Hepatocyte (in vitro differentiated cells): Measurements from ENCODE around the gene CARD8. TPM values are rescaled to one million over a fixed set of nuclear protein-coding genes. Genes with fewer than 3 reads are reported as not detected.

Experiments
- DNase-seq: peaks from one replicate; pipeline ENCODE4 v3.0.0-alpha.2; 2016; ENCODE audit warnings: low spot score
- H2AFZ ChIP-seq: fragments of 200-600 bp; sonication (generic); 2 replicates; pipeline ENCODE4 v1.6.0; 2016; ENCODE audit warnings: antibody characterized with exemption, mild to moderate bottlenecking
- H3K27ac ChIP-seq: fragments of 200-600 bp; sonication (generic); 2 replicates; pipeline ENCODE4 v1.5.1; 2016; ENCODE audit warnings: mild to moderate bottlenecking
- H3K27me3 ChIP-seq: fragments of 200-600 bp; sonication (generic); 2 replicates; pipeline ENCODE4 v1.6.1; 2016
- H3K36me3 ChIP-seq: fragments of 200-600 bp; sonication (generic); replicated peaks from 2 replicates; pipeline ENCODE4 v1.5.1; 2016; ENCODE audit warnings: low read depth; ENCODE audit not compliant: insufficient read depth
- H3K4me1 ChIP-seq: fragments of 200-600 bp; sonication (generic); 2 replicates; pipeline ENCODE4 v1.5.1; 2016; ENCODE audit warnings: mild to moderate bottlenecking, moderate library complexity; ENCODE audit not compliant: insufficient read depth
- H3K4me2 ChIP-seq: fragments of 200-600 bp; sonication (generic); 2 replicates; pipeline ENCODE4 v1.6.0; 2016
- H3K4me3 ChIP-seq: fragments of 200-600 bp; sonication (generic); 2 replicates; pipeline ENCODE4 v1.5.1; 2016; ENCODE audit warnings: mild to moderate bottlenecking
- H3K79me2 ChIP-seq: fragments of 200-600 bp; sonication (generic); 2 replicates; pipeline ENCODE4 v1.6.0; 2017; ENCODE audit warnings: mild to moderate bottlenecking
- H3K9me2 ChIP-seq: fragments of 200-600 bp; sonication (generic); replicated peaks from 2 replicates; pipeline ENCODE4 v1.6.0; 2017; ENCODE audit warnings: mild to moderate bottlenecking; ENCODE audit not compliant: insufficient read depth
- H3K9me3 ChIP-seq: fragments of 200-600 bp; sonication (generic); 2 replicates; pipeline ENCODE4 v1.5.1; 2016; ENCODE audit warnings: low read depth, mild to moderate bottlenecking
- H4K20me1 ChIP-seq: fragments of 200-600 bp; sonication (generic); 2 replicates; pipeline ENCODE4 v1.6.0; 2016; ENCODE audit warnings: mild to moderate bottlenecking; ENCODE audit not compliant: insufficient read depth, poor library complexity, severe bottlenecking
- CTCF ChIP-seq: fragments of 200-600 bp; sonication (generic); IDR thresholded peaks from 2 replicates; pipeline ENCODE4 v1.5.1; 2016; ENCODE audit warnings: antibody characterized with exemption, mild to moderate bottlenecking; ENCODE audit not compliant: poor library complexity
- EZH2 ChIP-seq: fragments of 200-600 bp; sonication (generic); IDR thresholded peaks from 2 replicates; pipeline ENCODE4 v1.6.1; 2016; ENCODE audit warnings: antibody characterized with exemption, mild to moderate bottlenecking, borderline replicate concordance
- EZH2phosphoT487 ChIP-seq: fragments of 200-600 bp; sonication (generic); IDR thresholded peaks from one replicate; pipeline ENCODE4 v1.6.1; 2018; ENCODE audit warnings: antibody characterized with exemption, mild to moderate bottlenecking, low read depth, moderate library complexity; ENCODE audit not compliant: unreplicated experiment, severe bottlenecking
- WGBS: methylation state at CpG from one replicate; pipeline ENCODE4 v1.1.6; 2016; ENCODE audit warnings: low lambda C conversion rate; ENCODE audit errors: missing lambda C conversion rate; 5-methylcytosine and 5-hydroxymethylcytosine counted together
- polyA plus RNA-seq: library from polyadenylated mRNA; unstranded; fragments of >200 nt; fragmentation: Nextera tagmentation; extraction: Ambion mirVana; gene quantifications from 2 replicates; pipeline ENCODE4 v1.2.1, GENCODE V29; 2016
- total RNA-seq: library from RNA; depleted of rRNA; stranded (reverse); fragments of >200 nt; gene quantifications from 2 replicates; pipeline ENCODE4 v1.2.3, GENCODE V29; 2014

Gene CARD8
- total and polyA plus RNA-seq, 2 experiments from 2014 or later, result 7.6 to 17.0 TPM

- no peaks in the 10 kb centered on the region for H3K27me3 ChIP-seq
- no peak overlapping the region for H3K4me2 ChIP-seq
- H3K9me2 ChIP-seq, result no peaks in the 10 kb centered on the region
- H3K4me1 ChIP-seq, result no peaks in the 10 kb centered on the region
- 98% methylated on average over 36 of the region's 38 CpGs for WGBS
- H2AFZ ChIP-seq, result no peak overlapping the region
- H3K79me2 ChIP-seq, result no peaks in the 10 kb centered on the region
- H3K9me3 ChIP-seq, result peaks cover 10% of the 10 kb centered on the region
- no peak for TF ChIP-seq CTCF
- TF ChIP-seq EZH2, result no peak
- no peak for TF ChIP-seq EZH2phosphoT487
- H4K20me1 ChIP-seq, result no peaks in the 10 kb centered on the region
- no peaks in the 10 kb centered on the region for H3K36me3 ChIP-seq
- H3K4me3 ChIP-seq, result no peak overlapping the region
- no peak overlapping the region for H3K27ac ChIP-seq
- DNase-seq, result no peak
Measured at GRCh38 chr19:48182434-48182833, 73.3 kb downstream of the CARD8 start.

GRCh38 chr19:48181505-48181904 is 74.2 kb downstream of the CARD8 start:
- Histone ChIP-seq H3K4me1 (no peaks in the 10 kb centered on the region), H3K27ac (no peak overlapping the region), H4K20me1 (no peaks in the 10 kb centered on the region), H3K4me2 (no peak overlapping the region), H3K4me3 (no peak overlapping the region), H3K27me3 (no peaks in the 10 kb centered on the region), H2AFZ (no peak overlapping the region), H3K79me2 (no peaks in the 10 kb centered on the region), H3K9me3 (peaks cover 10% of the 10 kb centered on the region), H3K9me2 (no peaks in the 10 kb centered on the region), H3K36me3 (no peaks in the 10 kb centered on the region)
- DNase-seq, result no peak
- WGBS, result 97% methylated on average over 5 of the region's 5 CpGs
- TF ChIP-seq EZH2, result no peak
- no peak for TF ChIP-seq EZH2phosphoT487
- no peak for TF ChIP-seq CTCF

GRCh38 chr19:48176226-48176625 is 79.5 kb downstream of the CARD8 start:
- H3K9me3 ChIP-seq, result peaks cover 1% of the 10 kb centered on the region

More at GRCh38 chr19:48176226-48176625, 79.5 kb downstream of the CARD8 start:
- Histone ChIP-seq H4K20me1 (no peaks in the 10 kb centered on the region), H3K4me2 (no peak overlapping the region), H3K4me3 (no peak overlapping the region), H3K27me3 (no peaks in the 10 kb centered on the region), H3K36me3 (no peaks in the 10 kb centered on the region), H3K79me2 (peaks cover 7% of the 10 kb centered on the region), H3K27ac (no peak overlapping the region), H3K4me1 (no peaks in the 10 kb centered on the region), H2AFZ (no peak overlapping the region), H3K9me2 (no peaks in the 10 kb centered on the region)
- WGBS, result 92% methylated on average over 3 of the region's 3 CpGs
- TF ChIP-seq EZH2phosphoT487 (no peak), CTCF (no peak), EZH2 (no peak)
- no peak for DNase-seq
